ENCODE data around the gene USP25. TPM values are rescaled to one million over a fixed set of nuclear protein-coding genes. Genes with fewer than 3 reads are reported as not detected.
A peak's percentile ranks its signal among the peaks of the same experiment; 100 is the strongest.
"Not testable (repeated sequence)": the region's sequence is repeated elsewhere in the genome, so short reads cannot be mapped to it uniquely, and the experiment has no call there.

Gene USP25
- total RNA-seq, 1 experiment from 2014 or later, result 42.0 TPM

GRCh38 chr21:15738779-15739178 lies 9.0 kb downstream of the USP25 start:
- ATAC-seq; POLR2A ChIA-PET; H3K27me3 Mint-ChIP-seq (ENCODE audit: low read depth); DNase-seq (ENCODE audit: low spot score); CTCF ChIA-PET: not testable (repeated sequence)
- Mint-ChIP-seq H3K4me1 (peaks cover 86% of the 10 kb centered on the region), H3K9me3 (peaks cover 10% of the 10 kb centered on the region), H3K36me3 (peaks cover 10% of the 10 kb centered on the region), H3K4me3 (peak overlapping the region; percentile 46), H3K27ac (peak overlapping the region; percentile 78)
- TF ChIP-seq ZNF423 (CRISPR knock-in tag; IDR thresholded peaks at IDR 0.05), result peak; percentile 15; the same call in 1 of the 2 replicates

- Mint-ChIP-seq H3K9me3 (peaks cover 10% of the 10 kb centered on the region), H3K4me3 (peak overlapping the region; percentile 18; the same call in 1 of the 2 replicates), H3K4me1 (peaks cover 90% of the 10 kb centered on the region), H3K36me3 (peaks cover 10% of the 10 kb centered on the region), H3K27me3 (ENCODE audit: low read depth) (no peaks in the 10 kb centered on the region), H3K27ac (peak overlapping the region; percentile 85)
- TF ChIP-seq SP1 (CRISPR knock-in tag; conservative IDR thresholded peaks at IDR 0.05), result no peak
- no peak for TF ChIP-seq ZNF671 (CRISPR knock-in tag; IDR thresholded peaks at IDR 0.05)
- no peak for TF ChIP-seq OVOL2 (CRISPR knock-in tag; IDR thresholded peaks at IDR 0.05; ENCODE audit: borderline replicate concordance)
- TF ChIP-seq ZBTB43 (CRISPR knock-in tag; IDR thresholded peaks at IDR 0.05), result no peak
- TF ChIP-seq TCF7 (CRISPR knock-in tag; IDR thresholded peaks at IDR 0.05; ENCODE audit: low read depth), result no peak
- TF ChIP-seq JUN (CRISPR knock-in tag; IDR thresholded peaks at IDR 0.05), result no peak
- TF ChIP-seq CTCF (IDR thresholded peaks at IDR 0.05), result no peak
- no peak for TF ChIP-seq ZNF219 (CRISPR knock-in tag; IDR thresholded peaks at IDR 0.05; ENCODE audit: borderline replicate concordance)
- TF ChIP-seq GRHL2 (CRISPR knock-in tag; IDR thresholded peaks at IDR 0.05; ENCODE audit: insufficient replicate concordance, severe bottlenecking), result no peak
- no peak for TF ChIP-seq STAT6 (CRISPR knock-in tag; conservative IDR thresholded peaks at IDR 0.05; ENCODE audit: low read depth)
- no peak for TF ChIP-seq ZNF532 (CRISPR knock-in tag; IDR thresholded peaks at IDR 0.05; ENCODE audit: borderline replicate concordance)
- TF ChIP-seq HMGA2 (CRISPR knock-in tag; IDR thresholded peaks at IDR 0.05), result no peak
- TF ChIP-seq ZNF317 (CRISPR knock-in tag; IDR thresholded peaks at IDR 0.05; ENCODE audit: borderline replicate concordance, low read depth), result no peak
- no peak for TF ChIP-seq JAZF1 (CRISPR knock-in tag; IDR thresholded peaks at IDR 0.05)
- no peak for TF ChIP-seq TEAD4 (CRISPR knock-in tag; IDR thresholded peaks at IDR 0.05)
- TF ChIP-seq ELF4 (CRISPR knock-in tag; IDR thresholded peaks at IDR 0.05; ENCODE audit: low read depth), result no peak
- ChIA-PET CTCF (interaction anchor here (0.6 kb wide), 1 partner anchor 60 kb away, joined by 3 read pairs; no protein-coding TSS in a partner anchor), POLR2A (no interaction called here)
- ATAC-seq (no peak), DNase-seq (ENCODE audit: low spot score) (no peak)
Observed at GRCh38 chr21:15740383-15740782, 10.6 kb downstream of the USP25 start.
